ENCODE measurements around the gene NRAS. TPM values are rescaled to one million over a fixed set of nuclear protein-coding genes. Genes with fewer than 3 reads are reported as not detected.

Gene NRAS
- total RNA-seq, 4 donors from 2014 or later, result 12.1 to 20.9 (median 14.7) TPM

DNA sequence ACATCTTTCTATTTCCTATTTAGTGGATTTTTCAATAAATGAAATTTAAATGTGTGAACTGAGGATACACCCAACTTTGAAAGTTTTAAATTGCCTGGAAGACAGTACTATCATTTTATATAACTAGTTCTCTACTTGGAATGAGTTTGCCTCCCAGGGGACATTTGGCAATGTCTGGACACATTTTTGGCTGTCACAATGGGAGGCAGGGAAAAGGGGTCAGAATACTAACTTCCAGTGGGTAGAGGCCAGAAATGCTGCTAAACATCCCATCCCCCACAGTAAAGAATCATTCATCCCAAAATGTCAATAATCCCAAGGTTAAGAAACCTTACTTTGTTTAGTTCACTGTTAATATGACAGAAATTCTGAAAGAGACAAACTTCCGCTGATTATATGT lies 13.2 kb upstream of the NRAS start:
- Histone ChIP-seq H3K36me3 (peaks cover 51 to 100% (median 94%) of the 10 kb centered on the region in 4 donors), H3K9me3 (no peaks in the 10 kb centered on the region), H3K27ac (replicated peaks in 1 of 4) (no peak overlapping the region), H3K4me3 (no peak overlapping the region), H3K4me1 (peaks cover 0 to 13% (median 5%) of the 10 kb centered on the region in 4 donors), H3K27me3 (no peaks in the 10 kb centered on the region)
- DNase-seq (ENCODE audit: extremely low spot score), result no peak
- TF ChIP-seq, protein P1, sequence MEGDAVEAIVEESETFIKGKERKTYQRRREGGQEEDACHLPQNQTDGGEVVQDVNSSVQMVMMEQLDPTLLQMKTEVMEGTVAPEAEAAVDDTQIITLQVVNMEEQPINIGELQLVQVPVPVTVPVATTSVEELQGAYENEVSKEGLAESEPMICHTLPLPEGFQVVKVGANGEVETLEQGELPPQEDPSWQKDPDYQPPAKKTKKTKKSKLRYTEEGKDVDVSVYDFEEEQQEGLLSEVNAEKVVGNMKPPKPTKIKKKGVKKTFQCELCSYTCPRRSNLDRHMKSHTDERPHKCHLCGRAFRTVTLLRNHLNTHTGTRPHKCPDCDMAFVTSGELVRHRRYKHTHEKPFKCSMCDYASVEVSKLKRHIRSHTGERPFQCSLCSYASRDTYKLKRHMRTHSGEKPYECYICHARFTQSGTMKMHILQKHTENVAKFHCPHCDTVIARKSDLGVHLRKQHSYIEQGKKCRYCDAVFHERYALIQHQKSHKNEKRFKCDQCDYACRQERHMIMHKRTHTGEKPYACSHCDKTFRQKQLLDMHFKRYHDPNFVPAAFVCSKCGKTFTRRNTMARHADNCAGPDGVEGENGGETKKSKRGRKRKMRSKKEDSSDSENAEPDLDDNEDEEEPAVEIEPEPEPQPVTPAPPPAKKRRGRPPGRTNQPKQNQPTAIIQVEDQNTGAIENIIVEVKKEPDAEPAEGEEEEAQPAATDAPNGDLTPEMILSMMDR (IDR thresholded peaks at IDR 0.05), result no peak
- TF ChIP-seq POLR2AphosphoS5 (IDR thresholded peaks at IDR 0.05) (no peak), POLR2A (IDR thresholded peaks at IDR 0.05; ENCODE audit: low read depth) (no peak), EP300 (IDR thresholded peaks at IDR 0.05) (no peak)
- intact Hi-C loops (cut with DNase I), result no loop called here
- WGBS, result 96% methylated on average over 1 of the region's 1 CpG

DNA sequence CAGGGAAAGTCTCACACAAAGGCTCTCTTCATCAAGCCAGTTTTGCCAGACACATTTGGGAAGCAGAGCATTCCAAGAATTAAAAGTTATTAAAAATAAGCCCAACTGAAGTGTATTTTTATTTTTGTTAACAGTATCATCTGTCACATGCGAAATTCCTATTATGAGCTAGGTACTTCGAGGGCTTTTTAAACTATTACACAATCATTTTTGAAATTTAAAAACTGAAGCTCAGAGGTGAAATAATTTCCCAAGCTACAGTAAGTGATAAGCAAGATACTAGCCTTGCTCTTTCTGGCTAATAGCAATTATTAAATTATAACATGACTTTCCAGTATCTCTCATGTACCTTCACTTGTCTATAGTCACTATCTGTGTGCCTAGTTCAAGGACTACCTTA lies 12.0 kb upstream of the NRAS start:
- Histone ChIP-seq H3K27ac (replicated peaks in 1 of 4) (no peak overlapping the region), H3K4me1 (peaks cover 4 to 24% (median 15%) of the 10 kb centered on the region in 4 donors), H3K27me3 (no peaks in the 10 kb centered on the region), H3K36me3 (peaks cover 49 to 100% (median 94%) of the 10 kb centered on the region in 4 donors), H3K4me3 (no peak overlapping the region), H3K9me3 (no peaks in the 10 kb centered on the region)
- 81% methylated on average over 2 of the region's 2 CpGs for WGBS
- TF ChIP-seq, protein P1 (IDR thresholded peaks at IDR 0.05), result no peak
- TF ChIP-seq POLR2A (IDR thresholded peaks at IDR 0.05; ENCODE audit: low read depth), result no peak
- TF ChIP-seq EP300 (IDR thresholded peaks at IDR 0.05), result no peak
- no peak for TF ChIP-seq POLR2AphosphoS5 (IDR thresholded peaks at IDR 0.05)
- intact Hi-C loops (cut with DNase I), result no loop called here
- no peak for DNase-seq (ENCODE audit: extremely low spot score)

DNA sequence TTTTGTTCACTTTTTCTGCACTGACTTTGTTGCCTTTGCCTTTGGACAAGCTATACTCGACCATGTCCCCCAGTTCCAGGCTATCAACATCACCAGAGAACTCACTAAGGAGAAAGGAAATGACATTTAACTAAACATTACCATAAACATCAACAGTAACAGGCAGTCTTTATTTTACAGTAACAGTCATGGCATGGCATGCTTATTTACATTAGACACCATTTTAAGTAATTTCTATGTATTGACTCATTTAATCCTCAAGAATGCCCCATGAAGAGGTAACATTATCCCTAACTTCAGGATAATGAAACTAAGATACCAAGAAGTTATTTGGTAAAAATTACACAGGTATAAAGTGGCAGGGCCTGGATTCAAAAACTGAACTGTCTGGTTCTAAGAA lies 8.7 kb upstream of the NRAS start:
- DNase-seq (ENCODE audit: extremely low spot score), result no peak
- WGBS, result 90% methylated on average over 1 of the region's 1 CpG
- Histone ChIP-seq H3K36me3 (peaks cover 59 to 100% (median 98%) of the 10 kb centered on the region in 4 donors), H3K4me3 (no peak overlapping the region), H3K9me3 (no peaks in the 10 kb centered on the region), H3K27ac (replicated peaks in 1 of 4) (no peak overlapping the region), H3K4me1 (peaks cover 4 to 18% (median 13%) of the 10 kb centered on the region in 4 donors), H3K27me3 (no peaks in the 10 kb centered on the region)
- intact Hi-C loops (cut with DNase I), result no loop called here
- no peak for TF ChIP-seq EP300 (IDR thresholded peaks at IDR 0.05)
- no peak for TF ChIP-seq POLR2AphosphoS5 (IDR thresholded peaks at IDR 0.05)
- TF ChIP-seq, protein P1 (IDR thresholded peaks at IDR 0.05), result no peak
- TF ChIP-seq POLR2A (IDR thresholded peaks at IDR 0.05; ENCODE audit: low read depth), result no peak

DNA sequence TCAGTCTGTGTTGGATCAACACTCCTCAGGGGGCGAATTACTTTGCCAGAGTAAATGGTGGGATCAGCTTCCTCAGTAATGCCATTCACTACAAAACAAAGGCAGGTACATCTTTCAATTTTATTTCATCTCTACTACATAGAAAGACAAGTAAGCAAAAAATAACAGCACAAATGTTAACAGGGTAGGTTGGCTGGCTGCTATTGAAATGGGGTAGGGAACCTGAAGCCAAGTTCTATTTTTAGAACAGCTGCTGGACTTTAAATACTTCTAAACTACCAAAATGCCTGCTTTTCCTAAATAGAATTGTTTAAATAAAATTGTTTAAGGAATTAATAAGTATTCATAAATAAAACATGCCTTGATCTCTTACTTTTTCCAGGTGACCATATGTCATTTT lies 7.3 kb upstream of the NRAS start:
- no peak for DNase-seq (ENCODE audit: extremely low spot score)
- Histone ChIP-seq H3K4me3 (no peak overlapping the region), H3K27ac (replicated peaks in 1 of 4) (no peak overlapping the region), H3K36me3 (peaks cover 58 to 100% (median 98%) of the 10 kb centered on the region in 4 donors), H3K4me1 (peaks cover 4 to 11% (median 11%) of the 10 kb centered on the region in 4 donors), H3K9me3 (no peaks in the 10 kb centered on the region), H3K27me3 (no peaks in the 10 kb centered on the region)
- WGBS, result 86% methylated on average over 1 of the region's 1 CpG
- intact Hi-C loops (cut with DNase I), result no loop called here
- TF ChIP-seq, protein P1 (IDR thresholded peaks at IDR 0.05), result no peak
- no peak for TF ChIP-seq EP300 (IDR thresholded peaks at IDR 0.05)
- no peak for TF ChIP-seq POLR2A (IDR thresholded peaks at IDR 0.05; ENCODE audit: low read depth)
- TF ChIP-seq POLR2AphosphoS5 (IDR thresholded peaks at IDR 0.05), result no peak

DNA sequence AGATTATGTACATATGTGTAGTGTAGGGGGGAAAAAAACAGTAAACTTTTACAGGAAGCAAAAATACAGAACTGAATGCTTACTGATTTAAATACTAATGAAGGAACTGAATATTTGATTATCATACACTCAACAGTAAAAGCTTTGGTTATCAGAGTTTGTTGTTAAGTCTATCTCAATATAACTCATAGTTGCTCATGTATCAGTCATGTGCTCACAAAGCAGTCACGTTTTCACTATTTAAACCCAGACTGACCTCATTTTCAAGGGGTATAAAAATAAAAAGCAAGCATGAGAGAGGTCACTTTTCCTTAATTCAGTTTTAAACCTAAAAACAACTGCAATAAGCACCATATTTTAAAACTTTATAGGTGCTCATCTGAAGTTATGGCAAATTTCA lies 6.9 kb upstream of the NRAS start:
- Histone ChIP-seq H3K27me3 (no peaks in the 10 kb centered on the region), H3K27ac (replicated peaks in 1 of 4) (no peak overlapping the region), H3K36me3 (peaks cover 58 to 100% (median 98%) of the 10 kb centered on the region in 4 donors), H3K9me3 (no peaks in the 10 kb centered on the region), H3K4me1 (peaks cover 4 to 11% (median 11%) of the 10 kb centered on the region in 4 donors), H3K4me3 (no peak overlapping the region)
- no peak for DNase-seq (ENCODE audit: extremely low spot score)
- TF ChIP-seq EP300 (IDR thresholded peaks at IDR 0.05), result no peak
- no peak for TF ChIP-seq POLR2A (IDR thresholded peaks at IDR 0.05; ENCODE audit: low read depth)
- TF ChIP-seq POLR2AphosphoS5 (IDR thresholded peaks at IDR 0.05), result no peak
- TF ChIP-seq, protein P1 (IDR thresholded peaks at IDR 0.05), result no peak
- intact Hi-C loops (cut with DNase I), result no loop called here
- WGBS, result 0% methylated on average over 1 of the region's 1 CpG

Measured in esophagus muscularis mucosa (tissue), 4 donors.